Endometrial microvascular endothelial cells (primary cell): Measurements from ENCODE around the gene RGS8. TPM values are rescaled to one million over a fixed set of nuclear protein-coding genes. Genes with fewer than 3 reads are reported as not detected.

Experiments used
- in situ Hi-C: cut with HindIII; loops from 2 replicates; pipeline ENCODE4 v1.10.0; 2017; ENCODE audit warnings: low sequenced_read_pairs, low pct_unique_long_range_greater_than_20kb; ENCODE audit errors: inconsistent ontology term
- total RNA-seq: library from RNA; depleted of rRNA; stranded (reverse); fragments of >200 nt; gene quantifications from one replicate; pipeline ENCODE4 v1.2.3, GENCODE V29; 2015; ENCODE audit errors: inconsistent ontology term

RGS8 gene
- total RNA-seq, 1 donor from 2014 or later: not detected

DNA sequence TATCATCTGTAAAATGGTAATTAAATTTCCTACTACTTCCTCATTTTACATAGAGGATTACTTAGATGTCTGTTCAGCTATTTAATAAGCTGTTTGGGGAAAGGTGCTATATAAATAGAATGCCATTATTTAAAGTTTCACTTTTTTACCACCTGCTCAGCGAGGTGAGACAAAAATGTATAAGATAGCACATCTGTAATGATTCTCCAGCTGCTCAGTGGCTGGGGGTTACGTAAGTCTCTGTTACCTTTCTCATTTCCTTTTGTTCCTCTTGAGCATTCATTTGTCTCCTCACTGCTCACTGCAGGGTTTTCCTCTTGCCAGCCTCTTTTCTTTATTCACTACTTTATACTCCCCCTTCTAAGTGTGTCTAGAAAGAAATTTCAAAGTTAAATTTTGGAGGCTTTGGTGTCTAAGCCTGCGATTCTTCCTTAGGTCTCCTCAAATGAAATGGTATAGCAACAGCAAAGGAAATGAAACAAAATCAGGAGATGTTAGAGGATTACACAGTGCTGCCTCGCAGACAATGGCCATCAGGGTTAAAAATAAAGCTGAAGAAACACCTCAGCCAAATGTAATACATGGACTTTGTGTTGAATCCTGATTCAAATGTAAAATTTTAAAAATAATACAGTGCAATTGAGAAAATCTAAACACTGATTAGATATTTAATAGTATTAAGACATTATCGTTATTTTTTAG is 6.8 kb downstream of the RGS8 start:
- in situ Hi-C loops: no loop called here

DNA sequence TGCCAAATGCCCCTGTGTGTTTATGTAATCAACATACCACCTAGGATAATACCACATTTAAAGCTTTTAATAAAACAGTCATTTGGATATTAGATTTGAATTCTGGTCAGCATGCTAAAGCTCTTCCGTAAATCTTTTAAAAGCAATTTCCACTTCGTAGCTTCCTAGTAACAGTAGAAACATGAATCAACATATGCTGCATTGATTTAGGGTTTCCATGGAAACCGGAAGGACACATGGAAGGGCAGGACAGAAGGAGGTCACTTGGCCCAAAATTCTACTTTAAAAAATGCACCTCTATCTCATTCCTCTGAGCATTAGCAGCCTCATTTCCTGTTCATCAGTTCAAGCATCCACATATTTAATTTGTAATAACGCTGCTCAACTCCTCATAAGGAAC is 8.1 kb downstream of the RGS8 start:
- in situ Hi-C loops: no loop called here

DNA sequence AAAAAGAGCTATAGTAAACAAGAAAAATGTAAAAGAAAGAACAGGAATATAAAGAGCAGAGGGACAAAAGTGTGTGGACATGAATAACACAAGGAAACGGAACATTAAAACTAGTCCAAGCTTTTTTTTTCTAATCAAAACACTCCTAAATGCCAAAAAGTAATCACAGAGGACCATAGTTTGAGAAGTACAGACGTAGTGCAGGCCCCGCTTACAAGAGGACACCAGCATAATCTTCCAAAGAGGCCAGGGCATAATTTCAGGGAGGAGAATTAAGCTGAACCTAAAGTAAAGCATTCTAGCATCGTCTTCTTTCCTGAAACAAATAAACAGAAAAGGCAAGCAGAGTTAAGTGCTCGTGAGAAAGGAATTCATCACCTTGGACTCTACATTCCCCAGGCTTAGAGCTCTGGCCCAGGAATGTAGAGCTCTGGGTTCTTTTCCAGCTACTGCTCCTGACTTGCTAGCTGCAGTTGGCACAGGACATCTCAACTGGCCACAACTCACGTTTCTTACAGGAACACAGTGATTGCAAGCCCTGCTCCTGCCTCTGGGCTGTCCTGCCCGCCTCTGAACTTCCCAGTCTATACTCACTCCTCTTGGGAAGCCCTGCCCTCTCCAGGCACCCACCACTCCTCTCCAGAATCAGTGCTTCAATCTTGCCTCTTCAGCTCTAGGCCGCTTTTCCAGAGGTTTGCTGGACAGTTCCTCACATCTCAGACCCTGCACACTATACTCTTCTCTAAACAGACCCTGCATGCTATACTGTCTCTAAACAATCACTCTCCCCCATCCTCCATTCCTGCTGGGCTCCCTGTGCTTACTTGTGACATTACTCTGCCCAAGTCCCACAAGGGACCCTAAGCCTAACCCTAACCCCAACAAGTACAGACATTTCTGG is 9.8 kb downstream of the RGS8 start:
- in situ Hi-C loops: no loop called here

DNA sequence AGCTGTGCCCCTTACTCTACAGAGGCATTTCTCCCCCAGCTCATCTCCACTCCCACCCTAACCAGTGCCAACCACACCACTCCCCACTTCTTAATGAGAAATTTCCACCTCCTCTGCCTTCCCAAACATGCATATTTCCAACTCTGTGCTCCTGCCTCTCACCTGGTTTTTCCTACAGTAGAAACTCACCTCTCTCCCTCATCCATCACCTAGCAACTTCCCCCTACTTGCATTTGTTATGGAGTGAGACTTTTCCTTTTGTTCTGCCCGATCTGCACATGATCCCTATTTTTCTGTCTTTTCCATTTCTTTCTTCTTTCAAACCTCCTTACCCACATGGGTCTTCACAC is 11.9 kb downstream of the RGS8 start:
- in situ Hi-C loops: no loop called here

DNA sequence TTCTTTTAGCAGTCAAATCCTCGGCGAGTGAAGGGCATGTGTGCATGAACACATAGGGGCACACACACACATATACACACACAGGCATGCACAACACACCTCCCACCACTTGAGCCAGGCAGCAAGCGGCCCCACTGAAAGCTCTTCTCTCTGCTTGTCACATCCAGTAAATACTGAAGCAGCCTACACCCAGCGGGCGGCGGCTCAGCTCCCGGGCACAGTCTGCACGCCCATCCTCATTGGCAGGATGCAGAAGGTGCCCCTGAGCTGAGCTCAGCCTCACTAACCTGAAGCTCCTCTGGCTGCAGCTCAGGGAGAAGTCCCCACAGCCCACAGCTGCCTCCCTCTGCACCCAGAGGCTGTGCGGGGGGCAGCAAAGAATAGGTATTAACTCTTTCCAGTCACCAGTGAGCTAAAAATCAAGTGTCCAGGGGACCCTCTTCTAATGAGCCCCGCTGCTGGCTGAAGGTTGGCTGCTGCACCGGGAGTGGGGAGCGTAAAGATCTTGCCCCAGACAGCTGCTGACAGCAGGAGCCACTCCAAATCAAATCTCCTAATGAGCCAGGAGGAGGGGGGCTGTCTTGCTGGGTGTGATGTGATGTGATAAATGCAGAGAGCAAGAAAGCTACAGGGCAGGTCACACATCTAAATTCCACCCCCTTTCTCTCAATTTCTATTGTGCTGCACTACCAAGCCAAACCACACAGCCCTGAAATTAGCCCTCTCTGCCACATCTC is 12.5 kb downstream of the RGS8 start:
- in situ Hi-C loops: no loop called here

DNA sequence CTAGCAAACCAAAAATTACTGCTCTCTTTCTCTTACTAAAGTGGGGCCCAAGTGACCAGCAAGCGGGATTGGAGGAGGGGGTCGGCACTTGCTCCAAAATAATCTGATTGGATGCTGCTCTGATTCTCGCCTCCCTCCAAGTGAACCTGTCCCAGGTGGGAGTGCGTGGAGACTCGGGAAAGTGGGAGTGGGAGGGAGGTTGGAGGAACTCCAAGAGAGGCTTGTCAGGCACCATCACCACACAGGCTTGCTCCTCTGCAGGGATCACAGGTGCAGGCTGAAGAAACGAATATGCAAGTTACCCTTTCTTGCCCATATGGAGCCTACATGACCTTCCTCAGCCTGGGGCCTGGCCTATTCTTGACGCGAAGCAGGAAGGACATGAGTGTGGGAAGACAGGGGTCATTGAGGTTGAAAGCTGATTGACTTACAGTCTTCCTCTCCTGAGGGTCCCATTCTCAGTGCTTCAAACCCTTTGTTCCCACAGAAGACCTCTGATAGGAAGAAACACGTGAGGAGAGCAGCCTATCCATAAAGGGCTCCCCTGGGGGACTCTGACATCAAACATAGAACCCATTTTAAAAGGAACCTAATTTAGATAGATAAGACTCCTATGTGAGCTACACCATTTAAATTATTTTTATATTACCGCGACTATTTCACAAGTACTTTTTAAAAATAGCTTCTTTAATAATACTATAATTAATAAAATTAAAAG is 14.2 kb downstream of the RGS8 start:
- in situ Hi-C loops: no loop called here

DNA sequence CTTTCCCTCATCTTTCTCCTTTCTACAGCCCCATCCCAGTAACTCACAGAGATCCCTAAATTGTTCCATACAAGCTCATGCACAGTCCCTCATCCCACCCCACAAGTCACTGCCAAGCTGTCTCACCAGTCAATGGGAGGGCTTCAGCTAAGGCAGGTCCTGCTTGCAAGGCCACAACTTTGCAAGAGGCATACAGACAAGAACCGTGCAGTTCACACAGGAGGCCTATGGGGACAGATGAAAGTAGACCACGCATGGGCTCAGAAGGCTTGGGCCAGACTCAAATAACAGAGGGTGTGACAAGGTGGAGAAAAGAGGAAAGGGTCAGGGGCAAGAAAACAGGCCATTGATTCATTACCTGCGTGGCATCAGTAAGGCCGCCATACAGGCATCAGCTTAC is 15.1 kb downstream of the RGS8 start:
- in situ Hi-C loops: no loop called here

DNA sequence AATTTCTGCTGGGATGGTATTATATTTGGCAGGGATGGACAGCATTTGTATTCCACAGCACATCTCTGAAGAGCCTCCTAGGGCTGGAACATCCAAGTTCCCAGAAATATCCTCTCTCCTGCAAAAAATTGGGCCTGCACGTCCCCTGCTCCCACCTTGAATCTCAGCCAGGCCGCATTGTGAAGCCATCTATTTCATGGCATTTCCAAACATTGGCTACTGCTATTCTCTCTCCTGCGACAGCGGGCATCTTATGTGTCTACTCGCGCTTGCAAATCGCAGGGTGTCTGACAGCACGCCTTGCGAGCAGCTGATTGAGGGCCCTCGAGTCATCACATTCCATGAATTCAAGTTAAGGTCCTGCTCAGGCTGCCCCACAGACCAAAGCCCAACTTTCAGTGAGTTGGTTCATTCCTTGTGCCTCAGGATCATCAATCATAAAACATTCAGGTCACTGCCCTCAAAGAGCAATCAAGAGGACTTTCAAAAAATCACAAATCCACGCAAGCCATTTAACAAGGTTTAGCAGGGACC is 15.8 kb downstream of the RGS8 start:
- in situ Hi-C loops: no loop called here

DNA sequence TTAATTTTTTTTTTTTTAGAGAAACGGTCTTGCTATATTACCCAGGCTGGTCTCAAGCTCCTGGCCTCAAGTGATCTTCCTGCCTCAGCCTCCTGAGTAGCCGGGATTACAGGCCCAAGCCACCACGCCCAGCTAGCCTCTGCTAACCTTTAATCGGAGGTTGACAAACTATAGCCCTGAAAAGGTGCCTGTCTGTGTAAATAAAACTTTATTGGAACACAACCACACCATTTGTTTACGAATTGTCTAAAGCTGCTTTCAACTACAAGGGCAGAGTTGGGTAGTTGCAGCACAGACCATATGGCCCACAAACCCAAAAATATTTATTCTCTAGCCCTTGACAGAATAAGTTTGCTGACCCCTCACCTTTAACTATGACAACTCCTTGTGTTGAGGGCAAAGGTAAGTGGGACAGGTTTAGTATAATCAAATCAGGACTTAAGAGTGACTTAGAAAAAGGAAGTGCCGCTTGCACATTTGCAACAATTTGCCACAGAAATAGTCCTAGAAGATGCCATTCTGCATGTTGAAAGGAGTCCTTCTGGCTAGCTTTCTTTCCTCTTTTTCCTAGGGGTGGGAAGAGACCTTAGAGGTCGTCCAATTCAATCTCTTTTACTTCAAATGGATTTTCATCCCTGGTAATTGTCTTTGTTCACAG is 16.4 kb downstream of the RGS8 start:
- in situ Hi-C loops: no loop called here

DNA sequence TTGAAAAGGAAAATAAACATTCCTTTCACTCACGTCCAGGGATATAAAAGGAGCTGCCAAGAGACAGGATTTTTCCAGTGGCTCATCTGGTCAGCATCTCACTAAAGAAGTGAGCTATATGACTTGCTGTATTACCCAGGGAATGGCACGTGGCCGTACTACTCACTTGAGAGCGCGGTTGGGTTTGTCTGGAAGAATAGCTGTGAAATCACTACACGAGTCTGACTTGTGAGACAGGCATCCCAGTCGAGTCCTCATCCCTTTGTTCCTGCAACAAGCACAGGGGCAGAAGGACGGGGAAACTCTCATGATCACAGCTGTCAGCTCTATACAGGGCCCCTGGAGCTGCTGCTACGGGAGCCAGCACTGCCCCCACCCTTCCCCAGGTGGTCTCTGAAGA is 17.7 kb downstream of the RGS8 start:
- in situ Hi-C loops: no loop called here

DNA sequence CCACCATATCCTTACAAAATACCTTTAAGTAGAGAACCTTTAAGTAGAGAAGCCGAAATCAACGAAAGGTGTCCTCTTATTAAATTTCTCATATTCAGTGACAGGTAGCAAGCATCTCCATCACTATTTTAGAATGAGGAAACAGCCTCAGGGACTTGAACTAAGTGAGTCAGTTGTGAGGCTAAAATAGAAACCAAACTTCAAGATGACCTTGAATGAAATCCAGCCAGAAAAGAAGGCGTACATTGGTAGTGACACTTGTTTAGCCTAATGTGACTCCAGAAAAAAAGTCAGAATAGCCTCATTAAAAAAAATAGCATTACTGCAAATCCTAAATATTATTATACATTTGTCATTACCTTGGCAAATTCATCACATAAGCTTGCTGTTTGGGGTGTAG is 20.1 kb downstream of the RGS8 start:
- in situ Hi-C loops: no loop called here

DNA sequence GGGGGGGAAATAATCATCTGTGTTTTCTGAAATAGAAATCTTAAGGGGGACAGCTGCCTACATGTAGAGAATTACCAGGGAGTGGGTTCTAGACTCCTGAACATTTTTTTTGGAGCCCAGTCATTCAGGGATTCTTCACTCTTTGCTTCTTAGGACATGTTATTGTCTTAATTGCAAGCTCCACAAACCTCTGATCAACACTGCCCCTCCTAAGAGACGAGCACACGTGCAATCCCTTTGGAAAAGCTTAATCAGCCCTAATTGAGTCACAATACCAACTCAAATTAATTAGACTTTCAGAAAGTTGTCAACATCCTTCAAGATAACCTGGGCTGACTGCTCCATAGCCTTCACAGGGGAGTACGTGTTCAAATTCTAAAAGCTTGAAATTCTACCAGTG is 21.4 kb downstream of the RGS8 start:
- in situ Hi-C loops: no loop called here

DNA sequence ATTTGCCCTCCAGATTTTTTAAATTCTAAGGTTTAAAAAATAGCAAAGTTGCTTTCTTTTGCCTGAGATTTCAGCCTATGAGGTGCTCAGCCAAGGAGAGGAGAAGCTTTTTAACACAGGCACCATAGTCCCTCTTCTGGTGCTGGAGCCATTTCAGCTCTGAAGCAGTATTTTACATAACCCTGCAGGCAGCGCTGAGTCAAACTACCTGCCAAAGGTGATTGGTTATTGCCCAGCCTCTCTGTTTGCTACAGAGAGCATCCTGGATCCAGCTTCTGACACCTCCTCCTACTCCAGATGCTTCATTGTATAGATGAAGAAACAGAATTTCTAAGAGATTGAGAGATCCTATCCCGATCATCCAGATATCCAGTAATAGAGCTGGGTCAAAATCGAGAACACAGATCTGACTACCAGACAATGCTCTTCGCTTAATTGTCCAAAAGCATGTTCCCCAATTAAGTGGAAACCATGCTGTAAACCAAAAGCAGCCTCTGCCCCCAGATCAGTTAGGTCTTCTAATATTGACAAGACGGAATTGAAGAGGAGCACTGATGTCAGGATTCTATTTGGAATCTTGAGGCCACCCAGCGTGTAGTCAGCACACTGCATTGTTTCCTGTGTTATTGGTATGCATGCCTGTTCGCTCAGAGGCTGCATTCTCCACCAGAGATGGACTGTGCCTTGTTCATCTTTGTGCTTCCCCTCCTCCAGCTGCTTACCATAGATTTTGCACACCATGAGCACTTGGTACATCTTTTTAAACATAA is 22.1 kb downstream of the RGS8 start:
- in situ Hi-C loops: no loop called here

DNA sequence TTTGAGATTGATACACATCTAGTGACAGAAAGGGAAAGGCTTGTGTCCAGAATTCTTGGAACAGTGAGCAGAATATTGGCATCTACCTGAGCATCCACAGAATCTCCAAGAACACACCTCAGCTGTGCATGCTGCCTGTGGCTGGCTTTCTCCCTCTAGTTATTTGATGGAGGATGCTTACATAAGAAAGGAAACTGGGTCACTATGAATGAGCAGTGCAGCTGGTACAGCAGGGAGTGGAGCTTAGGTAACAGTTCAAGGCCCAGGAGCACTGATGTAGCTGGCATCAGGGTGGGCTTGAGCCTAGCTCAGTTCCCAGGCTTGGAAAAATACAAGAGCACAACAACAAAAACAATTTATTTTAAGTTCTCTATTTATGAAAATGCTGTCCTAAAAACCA is 26.3 kb downstream of the RGS8 start:
- in situ Hi-C loops: no loop called here

DNA sequence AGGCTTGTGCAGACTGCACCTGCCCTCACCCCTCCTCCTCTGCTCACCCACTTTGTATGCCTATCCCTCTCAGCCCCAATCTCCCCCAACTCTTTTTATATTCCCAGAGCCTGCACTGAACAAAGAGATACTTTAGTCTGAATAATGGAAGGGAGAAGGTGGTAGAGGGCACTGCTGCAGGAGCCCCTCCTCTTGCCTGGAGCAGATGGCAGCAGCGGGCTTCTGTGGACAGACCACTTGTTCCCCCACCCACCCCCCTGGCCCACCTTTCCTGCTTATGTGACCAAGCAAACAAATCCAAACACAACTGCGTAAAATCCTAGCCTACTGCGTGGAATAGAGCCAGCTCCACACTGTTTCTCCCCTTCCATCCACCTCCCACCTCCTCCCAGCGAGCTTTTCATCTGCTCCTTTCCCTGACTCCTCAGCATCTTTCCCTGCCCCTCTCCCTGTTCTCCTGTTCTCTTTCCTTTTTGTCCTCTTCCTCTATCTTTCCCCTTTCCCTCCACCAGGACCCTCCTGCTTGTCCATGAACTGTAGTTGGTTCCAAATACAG is 27.5 kb downstream of the RGS8 start:
- in situ Hi-C loops: no loop called here

DNA sequence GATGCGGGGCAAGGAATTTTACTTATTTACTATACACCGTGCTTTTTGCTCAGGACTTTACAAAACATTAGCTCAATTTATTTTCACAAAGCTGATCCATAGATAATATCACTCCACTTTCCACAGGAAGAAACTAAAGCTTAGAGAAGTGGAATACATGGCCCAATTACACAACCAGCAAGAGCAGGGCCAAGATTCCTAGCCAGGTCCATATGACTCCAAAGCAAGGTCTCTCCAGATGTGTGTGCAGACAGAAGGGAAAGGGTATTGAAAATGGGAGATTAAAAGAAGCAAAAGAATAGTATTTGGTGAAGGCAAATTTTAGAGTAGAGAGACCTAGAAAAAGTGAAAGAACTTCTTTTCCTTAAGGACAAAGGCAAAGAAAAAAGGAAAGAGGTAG is 30.4 kb downstream of the RGS8 start:
- in situ Hi-C loops: no loop called here

DNA sequence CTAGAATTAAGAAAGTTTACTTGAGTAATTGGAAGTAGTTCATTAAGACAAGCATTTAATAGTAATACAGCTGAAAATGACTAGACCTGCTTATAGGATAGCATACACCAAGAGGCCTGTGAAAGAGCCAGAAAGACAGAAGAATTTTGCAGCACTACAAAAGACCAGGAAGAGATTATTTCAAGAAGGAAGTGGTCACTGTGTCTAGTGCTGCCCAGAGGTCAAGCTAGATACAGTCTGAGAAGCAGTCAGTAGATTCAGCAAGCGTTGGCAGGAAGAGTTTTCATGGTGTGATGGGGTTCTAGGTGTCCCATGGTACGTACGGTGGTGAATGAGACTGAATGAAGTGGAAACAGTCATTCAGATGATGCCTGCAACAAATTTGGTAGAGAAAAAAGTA is 31.5 kb downstream of the RGS8 start:
- in situ Hi-C loops: no loop called here

DNA sequence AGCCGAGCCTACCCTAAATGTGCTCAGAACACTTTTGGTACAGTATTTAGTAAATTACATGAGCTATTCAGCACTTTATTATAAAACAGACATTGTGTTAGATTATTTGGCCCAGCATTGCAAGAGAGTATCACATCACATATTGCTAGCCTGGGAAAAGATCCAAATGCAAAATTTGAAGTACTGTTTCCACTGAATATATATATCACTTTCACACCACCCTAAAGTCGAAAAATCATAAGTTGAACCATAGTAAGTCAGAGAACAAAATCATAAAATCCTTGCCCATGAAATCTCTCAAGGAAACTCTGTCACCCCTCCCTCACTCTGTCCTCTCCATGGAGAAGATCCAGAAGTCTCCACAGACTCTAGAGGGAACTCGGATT is 33.1 kb downstream of the RGS8 start:
- in situ Hi-C loops: no loop called here
